ENCODE results near the gene STAC.
"Not testable (repeated sequence)": the region's sequence is repeated elsewhere in the genome, so short reads cannot be mapped to it uniquely, and the experiment has no call there.

Gene STAC

DNA sequence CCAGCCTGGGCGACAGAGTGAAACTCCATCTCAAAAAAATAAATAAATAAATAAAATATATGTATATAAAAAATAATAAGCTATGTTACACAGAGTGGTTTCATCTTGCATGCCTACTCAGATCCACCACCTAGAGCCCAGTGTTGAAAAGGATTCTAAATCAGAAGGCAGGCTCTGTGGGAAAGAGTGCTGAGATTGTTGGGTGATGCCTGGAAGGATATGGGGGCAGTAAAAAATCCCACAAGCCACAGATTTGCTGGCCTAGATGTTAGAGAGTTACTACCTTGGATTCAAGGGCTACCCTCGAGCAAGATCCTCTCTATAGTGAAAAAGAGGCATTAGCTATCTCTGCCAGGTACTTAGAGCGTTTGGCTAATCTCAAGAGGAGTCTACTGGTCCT is 144.3 kb downstream of the STAC start:
- DNase-seq: no peak

DNA sequence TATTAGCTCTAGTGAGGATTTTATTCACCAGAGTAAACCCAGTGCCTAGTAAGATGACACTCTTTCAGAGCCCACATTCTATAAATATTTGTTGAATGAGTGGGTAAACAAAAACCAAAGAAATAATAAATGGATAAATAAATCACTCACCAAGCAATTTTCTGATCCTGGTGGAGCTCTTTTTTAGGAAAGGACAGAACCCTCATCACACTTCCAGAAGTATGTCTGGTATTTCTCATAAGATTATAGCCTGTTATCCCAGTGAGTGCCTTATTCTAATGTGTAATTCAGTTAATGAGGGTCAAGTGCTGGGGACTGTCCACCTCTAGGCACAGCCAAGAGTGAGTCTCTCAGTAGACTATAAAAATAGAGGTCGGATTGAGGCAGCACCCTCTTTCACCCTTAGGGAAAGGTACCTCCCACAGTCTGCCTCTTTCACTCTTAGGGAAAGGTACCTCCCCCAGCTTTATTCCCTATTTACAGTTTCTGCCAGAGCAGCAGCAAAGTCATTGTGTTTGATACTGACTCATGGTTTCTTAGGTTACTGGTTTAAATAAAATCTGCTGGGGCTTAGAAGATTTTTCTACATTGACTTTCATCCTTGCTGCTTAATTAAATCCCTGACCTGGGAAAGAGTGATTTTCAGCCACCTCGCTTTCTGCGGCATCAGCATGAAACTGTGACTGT is 145.0 kb downstream of the STAC start:
- no peak for DNase-seq

DNA sequence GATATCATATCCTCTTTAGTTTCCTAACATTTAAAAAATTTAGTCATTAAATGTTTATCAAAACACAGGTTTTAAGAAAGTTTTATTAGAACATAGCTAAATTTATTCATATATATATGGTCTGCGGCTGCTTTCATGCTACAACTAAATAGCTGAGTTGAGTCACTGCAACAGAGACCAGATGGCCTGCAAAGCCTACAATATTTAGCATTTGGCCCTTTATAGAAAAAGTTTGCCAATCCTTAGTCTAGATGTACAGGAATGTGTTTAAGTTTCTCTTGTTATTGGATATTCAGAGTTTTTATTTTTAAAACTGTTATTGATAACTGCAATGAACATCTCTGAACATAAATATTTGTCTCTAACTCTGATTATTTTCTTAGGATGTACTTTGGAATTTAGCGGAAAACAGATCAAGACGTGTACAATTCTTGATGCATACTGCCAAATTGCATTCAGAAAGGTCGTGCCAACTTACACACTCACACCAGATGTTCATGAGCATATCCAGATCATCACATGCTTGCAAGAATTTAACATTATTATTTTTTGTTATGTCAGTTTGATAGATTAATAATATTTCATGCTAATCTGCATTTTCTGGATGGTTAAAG is 157.9 kb downstream of the STAC start:
- no peak for DNase-seq

DNA sequence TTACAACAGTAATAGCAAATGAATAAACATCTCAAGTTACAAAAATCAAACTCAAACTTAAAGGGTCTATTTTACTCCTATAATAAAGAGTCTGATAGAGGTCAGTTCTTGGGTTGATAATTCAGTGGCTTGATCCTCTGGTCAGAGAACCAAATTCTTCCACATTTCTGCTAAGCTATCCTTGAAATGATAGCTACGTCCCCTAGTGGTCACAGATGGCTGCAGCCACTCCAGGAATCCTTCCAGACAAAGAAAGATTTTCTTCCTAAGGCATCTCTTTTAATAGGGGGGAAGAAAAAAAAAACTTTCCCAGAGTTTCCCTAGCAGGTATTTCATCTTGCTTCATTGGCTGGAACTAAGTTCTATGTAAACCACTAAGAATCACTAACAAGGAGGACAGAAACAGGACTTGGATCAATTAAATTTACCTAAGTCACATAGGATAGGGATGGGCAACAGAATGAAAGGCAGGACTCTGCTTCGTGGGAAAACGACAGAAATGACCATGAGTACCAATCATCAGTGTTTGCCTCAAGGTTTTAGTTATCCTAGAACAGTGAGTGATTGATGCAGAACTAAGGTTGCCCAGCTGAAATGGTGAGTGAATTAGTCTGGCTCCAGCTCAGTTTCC is 160.7 kb downstream of the STAC start:
- DNase-seq: no peak

DNA sequence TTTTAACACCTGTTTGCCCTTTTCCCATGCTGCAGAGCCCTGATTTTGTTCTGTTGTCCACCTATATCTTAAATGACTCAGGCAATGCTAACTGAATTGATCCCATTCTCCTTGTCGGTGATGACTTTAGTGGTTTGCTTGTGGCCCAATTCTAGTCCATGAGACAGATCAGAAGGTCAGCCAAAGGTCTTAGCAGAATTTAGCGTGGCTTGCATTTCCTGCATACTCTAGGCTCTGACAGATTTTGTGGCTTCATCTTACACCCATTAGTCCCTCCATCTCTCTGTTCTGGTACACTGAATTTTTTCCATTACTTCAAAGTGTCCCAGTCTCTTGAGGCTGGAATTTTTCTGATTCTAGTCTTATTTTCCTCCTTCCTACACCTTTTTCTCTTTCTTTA is 161.9 kb downstream of the STAC start:
- no peak for DNase-seq

GRCh38 chr3:36543276-36543997 is 163.1 kb downstream of the STAC start:
- DNase-seq: no peak

- no peak for DNase-seq
Observed at GRCh38 chr3:36546226-36546625, 165.9 kb downstream of the STAC start.

- DNase-seq: no peak
Observed at GRCh38 chr3:36548712-36549111, 168.4 kb downstream of the STAC start.

GRCh38 chr3:36557021-36557707 is 176.9 kb downstream of the STAC start:
- no peak for DNase-seq

DNA sequence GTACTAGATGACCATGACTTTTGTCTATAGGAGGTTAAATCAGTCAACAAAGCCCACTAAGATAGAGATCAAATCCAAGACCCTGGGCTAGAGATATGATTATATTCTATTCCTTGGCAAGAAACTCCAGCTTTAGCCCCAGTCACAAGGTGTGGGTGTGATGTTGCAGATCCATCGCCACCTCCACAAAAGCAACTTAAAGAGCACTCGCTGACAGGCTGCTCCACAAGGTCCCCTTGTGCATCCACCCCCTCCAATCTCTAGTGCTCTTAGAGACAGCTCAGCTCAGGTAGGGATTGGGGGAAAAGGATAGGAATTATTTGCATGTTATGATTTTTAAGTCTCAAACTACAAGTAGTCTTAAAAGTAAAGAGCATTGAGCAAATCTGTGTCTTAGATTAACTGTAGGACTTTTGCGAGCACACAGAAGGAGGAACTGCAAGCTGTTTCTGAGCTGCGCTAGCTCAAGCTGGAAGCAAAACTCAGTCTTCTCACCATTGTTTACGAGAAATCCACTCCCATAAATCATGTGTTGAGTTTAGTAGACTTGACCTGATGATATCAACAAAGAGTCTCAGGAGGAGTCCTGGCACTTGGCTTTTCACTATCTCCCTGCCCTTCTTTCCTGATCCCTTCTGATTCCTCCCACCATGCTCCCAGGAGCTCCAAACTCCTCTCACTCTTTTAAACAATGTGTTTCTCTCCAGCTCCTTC is 177.6 kb downstream of the STAC start:
- DNase-seq: no peak

GRCh38 chr3:36558961-36559360 is 178.7 kb downstream of the STAC start:
- no peak for DNase-seq

DNA sequence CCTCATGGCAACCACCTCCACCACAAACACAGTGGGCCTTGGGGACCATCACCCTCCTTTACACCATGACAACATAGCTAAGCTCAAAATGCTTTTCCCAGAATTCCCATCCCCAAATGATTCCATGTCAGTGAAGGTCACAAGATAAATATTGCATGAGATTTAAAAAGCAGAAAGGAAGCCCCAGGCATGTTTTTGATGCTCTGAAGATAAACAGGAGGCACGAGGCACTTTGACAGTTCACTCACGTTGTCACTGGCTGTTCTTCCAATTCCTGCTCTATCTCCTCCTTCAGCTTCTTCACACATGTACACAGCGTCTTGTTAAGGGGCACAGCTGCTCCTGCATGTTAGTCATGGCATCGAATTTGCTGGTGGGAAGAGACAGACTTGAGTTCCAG is 180.4 kb downstream of the STAC start:
- no peak for DNase-seq

DNA sequence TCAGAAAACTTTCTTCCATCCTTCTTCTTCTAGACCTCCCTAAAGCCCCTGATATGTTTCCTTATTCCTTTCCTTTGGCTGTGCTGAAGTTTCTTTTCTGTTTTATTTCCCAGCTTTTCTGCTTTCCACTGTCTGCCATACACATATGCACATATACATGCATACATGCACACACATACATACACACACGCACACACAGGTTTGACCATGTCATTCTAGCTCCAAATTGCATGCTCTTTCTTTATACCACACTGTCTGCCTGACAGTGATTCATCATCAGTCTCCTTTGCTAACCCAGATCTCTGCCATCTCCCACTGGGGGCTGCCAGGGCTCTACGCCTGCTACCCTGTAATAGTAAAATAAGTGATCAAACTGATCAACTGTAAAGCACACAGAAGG is 181.3 kb downstream of the STAC start:
- no peak for DNase-seq

GRCh38 chr3:36562945-36563344 is 182.6 kb downstream of the STAC start:
- no peak for DNase-seq

DNA sequence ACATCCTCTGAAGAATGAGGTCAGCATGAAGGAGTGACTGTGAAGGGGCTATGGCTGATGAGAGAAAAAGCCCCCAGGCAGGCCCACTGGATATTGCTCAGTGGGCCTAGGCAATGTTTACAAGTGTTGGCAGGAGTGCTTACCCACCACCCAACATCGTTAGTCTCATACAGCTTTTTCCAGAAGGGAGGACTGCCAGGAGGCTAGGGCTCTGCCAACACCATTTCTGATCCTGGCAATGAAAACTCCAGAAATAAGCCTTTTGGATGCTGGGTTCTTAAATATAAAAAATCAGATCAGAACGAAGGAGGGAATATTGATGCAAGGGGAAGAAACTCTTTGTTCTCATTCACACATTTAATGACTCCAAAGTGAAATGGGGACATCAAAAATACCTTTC is 194.9 kb downstream of the STAC start:
- DNase-seq: no peak

DNA sequence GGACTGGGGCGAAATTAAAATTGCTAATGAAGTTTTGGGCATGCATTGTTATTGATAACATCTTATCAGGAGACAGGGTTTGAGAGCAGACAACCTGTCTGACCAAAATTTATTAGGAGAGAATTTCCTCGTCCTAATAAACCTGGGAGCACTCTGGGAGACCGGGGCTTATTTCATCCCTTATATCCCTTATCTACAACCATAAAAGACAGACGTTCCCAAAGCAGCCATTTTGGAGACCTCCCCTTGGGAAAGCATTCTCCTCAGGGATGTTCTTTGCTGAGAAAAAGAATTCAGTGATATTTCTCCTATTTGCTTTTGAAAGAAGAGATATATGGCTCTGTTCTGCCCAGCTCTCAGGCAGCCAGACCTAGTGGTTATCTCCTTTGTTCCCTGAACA is 198.1 kb downstream of the STAC start:
- DNase-seq: not testable (repeated sequence)

DNA sequence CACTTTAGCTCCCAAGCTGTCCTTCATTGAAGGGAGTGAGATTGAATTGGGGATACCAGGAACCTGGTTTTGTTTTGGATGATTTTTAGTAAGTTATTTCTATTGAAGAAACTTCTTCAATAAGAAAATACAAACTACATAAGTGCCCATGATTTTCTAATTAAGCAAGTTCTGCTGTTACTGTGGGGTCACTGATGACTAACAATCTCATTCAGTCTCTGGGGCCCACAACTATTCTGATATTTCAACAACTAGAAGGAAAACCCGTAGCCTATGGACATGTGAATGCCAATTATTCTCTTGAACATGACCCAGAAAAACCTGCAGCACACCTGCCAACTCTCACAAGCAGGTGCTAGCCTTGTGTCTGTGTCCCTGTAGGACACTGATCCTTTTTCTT is 199.4 kb downstream of the STAC start:
- DNase-seq: no peak

- no peak for DNase-seq
Observed at GRCh38 chr3:36580716-36581115, 200.4 kb downstream of the STAC start.

DNA sequence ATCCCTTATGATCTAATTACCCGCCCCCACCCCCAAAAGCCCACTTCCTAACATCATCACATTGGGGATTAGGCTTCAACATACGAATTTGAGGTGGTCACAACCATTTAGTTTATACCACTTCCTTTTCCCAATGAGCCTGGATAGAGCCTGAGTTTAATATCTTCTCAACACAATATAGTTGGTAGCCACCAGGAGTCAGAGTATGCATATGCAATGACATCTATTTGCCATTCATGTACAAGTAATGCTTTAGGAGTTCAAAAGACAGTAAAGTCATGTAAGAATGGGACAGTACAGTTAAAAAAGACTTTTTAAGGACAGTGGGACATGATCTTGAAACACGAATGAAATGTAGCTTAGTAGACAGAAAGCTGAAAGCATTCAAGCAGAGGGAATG is 211.7 kb downstream of the STAC start:
- no peak for DNase-seq

DNA sequence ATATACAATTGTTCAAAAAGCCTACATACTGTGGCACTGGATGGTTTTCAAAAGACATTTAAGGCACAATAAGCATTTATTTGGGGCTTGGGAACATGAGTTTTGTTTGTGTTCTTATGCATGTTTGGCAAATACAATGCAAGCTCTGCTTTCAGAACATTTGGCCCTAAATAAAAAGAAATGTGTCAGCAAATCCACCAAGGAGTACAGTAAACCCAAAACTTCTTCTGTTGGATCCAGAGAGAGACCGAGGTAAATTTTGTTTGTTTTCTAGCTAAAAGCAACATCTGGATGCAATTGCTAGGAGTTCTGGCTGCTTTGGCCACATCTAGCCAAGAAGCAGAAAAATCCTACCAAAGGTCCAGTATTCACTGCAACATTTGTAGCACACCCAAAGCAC is 215.2 kb downstream of the STAC start:
- no peak for DNase-seq

DNA sequence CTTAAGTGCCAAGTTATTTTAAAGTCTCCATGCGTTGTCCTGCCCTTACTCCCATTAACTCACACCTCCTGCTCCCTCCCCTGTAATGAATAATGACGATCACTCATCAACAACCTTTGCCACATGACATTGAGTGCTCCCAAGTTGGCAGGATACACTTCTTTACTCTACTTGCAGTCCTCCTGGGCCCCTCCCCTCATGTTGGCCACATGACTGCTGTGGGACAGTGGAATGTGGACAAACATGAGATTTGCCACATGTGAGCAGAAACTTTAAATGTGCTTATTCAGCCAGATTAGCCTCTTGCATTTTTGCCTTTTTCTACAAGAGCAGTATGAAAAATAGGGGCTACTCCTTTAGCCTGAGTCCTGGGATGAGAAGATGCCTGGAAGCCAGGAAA is 216.1 kb downstream of the STAC start:
- DNase-seq: no peak

GRCh38 chr3:36597422-36597821 is 217.1 kb downstream of the STAC start:
- DNase-seq: no peak
